Urinary bladder (tissue), 4 donors: ENCODE results near the gene MAP2. TPM values are rescaled to one million over a fixed set of nuclear protein-coding genes. Genes with fewer than 3 reads are reported as not detected.

Experiments
- DNase-seq: peaks from one replicate; pipeline ENCODE4 v3.0.0-alpha.2; 2015; ENCODE audit errors: extremely low spot score
- H3K27ac ChIP-seq: one replicate; pipeline ENCODE4 v1.5.1; 2013; ENCODE audit warnings: low read depth, mild to moderate bottlenecking, moderate library complexity
- H3K36me3 ChIP-seq: one replicate; pipeline ENCODE4 v1.6.1; 2013; ENCODE audit warnings: mild to moderate bottlenecking, moderate library complexity; ENCODE audit not compliant: insufficient read depth
- H3K4me1 ChIP-seq: one replicate; pipeline ENCODE4 v1.6.1; 2013; ENCODE audit warnings: mild to moderate bottlenecking, moderate library complexity; ENCODE audit not compliant: insufficient read depth
- H3K4me3 ChIP-seq: one replicate; pipeline ENCODE4 v1.5.1; 2013; ENCODE audit warnings: low read depth, low read length
- WGBS: extraction: QIAGEN DNeasy Blood & Tissue Kit; methylation state at CpG from one replicate; pipeline ENCODE4 v1.1.7; 2013; 5-methylcytosine and 5-hydroxymethylcytosine counted together
- polyA plus RNA-seq: library from polyadenylated mRNA; stranded (reverse); fragments of 200-250 nt; gene quantifications from one replicate; pipeline ENCODE4 v1.2.3, GENCODE V29; 2013
- total RNA-seq: library from RNA; depleted of rRNA; stranded (reverse); fragments of >200 nt; gene quantifications from one replicate; pipeline ENCODE4 v1.2.3, GENCODE V29; 2014
- donor health status: healthy with polysubstance abuse.
- donor health status: healthy.

MAP2 gene
- total and polyA plus RNA-seq, 2 donors: 2.7 to 13.5 TPM

- DNase-seq: no peak
- H3K4me1 ChIP-seq: no peaks in the 10 kb centered on the region
- WGBS: 93% methylated on average over 8 of the region's 8 CpGs
- H3K36me3 ChIP-seq: no peaks in the 10 kb centered on the region
- no peak overlapping the region for H3K27ac ChIP-seq
- no peak overlapping the region for H3K4me3 ChIP-seq
Observed at GRCh38 chr2:209694748-209695147, 270.9 kb downstream of the MAP2 start.

GRCh38 chr2:209696836-209697711, 273.2 kb downstream of the MAP2 start:
- 63% methylated on average over 8 of the region's 8 CpGs for WGBS
- no peak for DNase-seq
- Histone ChIP-seq H3K4me1 (no peaks in the 10 kb centered on the region), H3K27ac (no peak overlapping the region), H3K36me3 (no peaks in the 10 kb centered on the region), H3K4me3 (no peak overlapping the region)

- no peak for DNase-seq
- no peaks in the 10 kb centered on the region for H3K4me1 ChIP-seq
- H3K27ac ChIP-seq: no peak overlapping the region
- 47% methylated on average over 2 of the region's 2 CpGs for WGBS
- no peaks in the 10 kb centered on the region for H3K36me3 ChIP-seq
- H3K4me3 ChIP-seq: no peak overlapping the region
Observed at GRCh38 chr2:209702775-209703174, 278.9 kb downstream of the MAP2 start.

DNA sequence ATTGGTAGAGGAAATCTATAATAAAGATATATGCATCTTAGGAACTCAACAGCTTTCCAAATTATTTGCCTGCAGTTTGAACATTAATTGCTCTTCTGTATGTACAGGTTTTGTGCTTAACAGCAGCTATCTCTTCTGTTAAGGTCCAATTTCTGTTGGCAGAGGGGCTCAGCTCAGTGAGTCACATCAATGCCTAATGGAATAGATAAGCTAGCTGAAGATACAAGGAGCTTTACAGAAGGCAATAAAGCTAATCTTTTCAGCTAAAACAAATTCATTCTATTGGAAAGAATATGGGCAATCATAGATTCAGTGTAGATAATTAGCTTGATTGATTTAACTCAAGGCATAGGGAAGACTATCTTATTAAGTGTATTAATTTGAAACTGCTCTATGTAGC, 289.4 kb downstream of the MAP2 start:
- Histone ChIP-seq H3K27ac (no peak overlapping the region), H3K36me3 (no peaks in the 10 kb centered on the region), H3K4me3 (no peak overlapping the region), H3K4me1 (no peaks in the 10 kb centered on the region)
- DNase-seq: no peak

- DNase-seq: no peak
Observed at GRCh38 chr2:209719034-209719433, 295.2 kb downstream of the MAP2 start.

GRCh38 chr2:209721497-209721896, 297.6 kb downstream of the MAP2 start:
- H3K4me1 ChIP-seq: no peaks in the 10 kb centered on the region
- no peak overlapping the region for H3K27ac ChIP-seq
- no peaks in the 10 kb centered on the region for H3K36me3 ChIP-seq
- no peak for DNase-seq
- no peak overlapping the region for H3K4me3 ChIP-seq

More at GRCh38 chr2:209719034-209719433, 295.2 kb downstream of the MAP2 start:
- H3K4me1 ChIP-seq: no peaks in the 10 kb centered on the region
- no peak overlapping the region for H3K27ac ChIP-seq
- no peak overlapping the region for H3K4me3 ChIP-seq
- no peaks in the 10 kb centered on the region for H3K36me3 ChIP-seq
- WGBS: 72% methylated on average over 5 of the region's 5 CpGs

DNA sequence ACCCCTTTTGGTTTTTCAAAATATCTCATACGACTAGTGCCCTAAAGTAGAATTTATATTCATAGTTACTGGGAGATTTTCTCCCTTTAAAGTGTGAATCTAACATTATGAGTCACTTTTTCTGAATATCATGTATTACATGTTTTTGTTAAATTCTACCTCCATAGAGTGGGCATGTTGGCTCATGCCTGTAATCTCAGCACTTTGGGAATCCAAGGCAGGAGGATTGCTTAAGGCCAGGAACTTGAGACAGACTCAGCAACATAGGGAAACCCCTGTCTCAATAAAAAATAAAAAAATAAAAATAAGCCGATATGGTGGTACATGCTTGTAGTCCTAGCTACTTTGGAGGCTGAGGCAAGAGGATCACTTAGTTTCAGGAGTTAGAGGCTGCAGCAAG, 302.5 kb downstream of the MAP2 start:
- H3K36me3 ChIP-seq: no peaks in the 10 kb centered on the region
- H3K4me3 ChIP-seq: no peak overlapping the region
- H3K27ac ChIP-seq: no peak overlapping the region
- WGBS: 90% methylated on average over 2 of the region's 2 CpGs
- DNase-seq: no peak
- no peaks in the 10 kb centered on the region for H3K4me1 ChIP-seq

DNA sequence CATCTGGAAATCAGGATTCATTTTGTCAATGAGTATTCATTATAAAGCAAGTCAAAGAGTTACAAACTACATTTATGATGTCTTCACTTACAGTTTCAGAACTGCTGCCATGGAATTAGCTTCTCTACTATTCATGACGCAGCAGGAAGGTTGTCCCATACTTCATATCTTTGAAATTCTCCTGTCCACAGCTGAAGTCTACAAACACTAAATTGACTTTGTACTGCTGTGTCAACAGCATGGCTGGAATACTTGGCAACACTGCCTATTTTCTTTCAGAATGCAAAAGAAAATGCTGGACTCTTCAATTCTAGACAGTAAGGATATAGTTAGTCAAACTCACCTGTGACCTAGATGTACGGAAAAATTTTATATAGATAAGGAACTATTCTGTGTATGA, 303.2 kb downstream of the MAP2 start:
- Histone ChIP-seq H3K27ac (no peak overlapping the region), H3K36me3 (no peaks in the 10 kb centered on the region), H3K4me1 (no peaks in the 10 kb centered on the region), H3K4me3 (no peak overlapping the region)
- no peak for DNase-seq
- WGBS: 77% methylated on average over 2 of the region's 2 CpGs

GRCh38 chr2:209734805-209735204, 311.0 kb downstream of the MAP2 start:
- no peaks in the 10 kb centered on the region for H3K4me1 ChIP-seq
- WGBS: 74% methylated on average over 3 of the region's 3 CpGs
- no peak overlapping the region for H3K27ac ChIP-seq
- no peaks in the 10 kb centered on the region for H3K36me3 ChIP-seq
- DNase-seq: no peak
- H3K4me3 ChIP-seq: no peak overlapping the region

DNA sequence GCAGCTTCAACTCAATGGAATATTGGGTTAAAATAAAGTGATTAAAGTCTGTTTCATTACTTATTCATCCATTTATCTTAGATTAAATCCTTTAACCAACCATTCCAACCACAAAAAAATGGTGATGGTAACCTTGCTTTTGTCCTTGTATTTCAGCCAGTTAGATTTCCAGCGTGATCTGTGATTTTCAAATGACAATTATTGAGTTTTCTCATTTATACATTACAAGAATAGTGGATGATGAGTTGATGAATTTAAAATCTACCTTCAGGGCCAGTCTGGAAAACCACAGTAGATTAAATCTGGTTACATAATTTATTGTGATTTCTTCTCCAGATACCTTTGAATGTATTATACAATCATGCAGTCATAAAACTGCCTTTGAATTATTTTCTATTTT, 318.1 kb downstream of the MAP2 start:
- no peak overlapping the region for H3K27ac ChIP-seq
- WGBS: 63% methylated on average over 1 of the region's 1 CpG
- H3K4me1 ChIP-seq: no peaks in the 10 kb centered on the region

DNA sequence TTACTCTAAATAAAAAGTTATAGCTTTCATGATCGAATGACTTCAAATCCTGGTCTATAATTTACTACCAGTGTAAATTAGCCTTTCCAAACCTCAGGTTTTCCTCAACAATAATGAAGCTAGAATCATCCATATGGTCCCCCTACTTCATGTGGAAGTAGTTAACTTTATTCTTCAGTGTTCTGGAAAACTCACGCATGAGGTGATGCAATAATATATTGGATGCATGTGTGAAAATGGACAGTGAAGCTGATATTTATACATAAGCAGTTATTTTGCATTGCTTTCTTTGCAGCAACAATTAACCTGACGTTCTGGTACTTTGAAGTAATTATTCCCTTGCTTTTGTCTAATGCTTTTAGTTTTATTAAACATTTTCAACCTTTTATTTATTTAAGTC, 329.2 kb downstream of the MAP2 start:
- H3K27ac ChIP-seq: no peak overlapping the region
- 23% methylated on average over 3 of the region's 3 CpGs for WGBS
- no peaks in the 10 kb centered on the region for H3K36me3 ChIP-seq
- no peaks in the 10 kb centered on the region for H3K4me1 ChIP-seq
- DNase-seq: no peak
- no peak overlapping the region for H3K4me3 ChIP-seq

More for the DNA sequence above, 318.1 kb downstream of the MAP2 start:
- Histone ChIP-seq H3K36me3 (no peaks in the 10 kb centered on the region), H3K4me3 (no peak overlapping the region)
- DNase-seq: no peak

DNA sequence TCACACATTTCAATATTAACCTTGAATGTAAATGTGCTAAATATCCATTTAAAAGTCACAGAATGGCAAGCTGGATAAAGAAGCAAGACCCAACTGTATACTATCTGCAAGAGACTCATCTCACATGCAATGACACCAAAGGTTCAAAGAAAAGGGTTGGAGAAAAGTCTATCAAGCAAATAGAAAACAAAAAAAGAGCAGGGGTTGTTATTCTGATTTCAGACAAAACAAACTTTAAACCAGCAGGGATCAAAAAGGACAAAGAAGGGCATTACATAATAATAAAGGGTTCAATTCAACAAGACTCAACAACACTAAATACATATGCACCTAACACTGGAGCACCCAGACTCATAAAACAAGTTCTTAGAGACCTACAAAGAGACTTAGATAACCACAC, 333.3 kb downstream of the MAP2 start:
- DNase-seq: no peak
- no peak overlapping the region for H3K27ac ChIP-seq
- no peaks in the 10 kb centered on the region for H3K4me1 ChIP-seq
- no peak overlapping the region for H3K4me3 ChIP-seq
- H3K36me3 ChIP-seq: no peaks in the 10 kb centered on the region

DNA sequence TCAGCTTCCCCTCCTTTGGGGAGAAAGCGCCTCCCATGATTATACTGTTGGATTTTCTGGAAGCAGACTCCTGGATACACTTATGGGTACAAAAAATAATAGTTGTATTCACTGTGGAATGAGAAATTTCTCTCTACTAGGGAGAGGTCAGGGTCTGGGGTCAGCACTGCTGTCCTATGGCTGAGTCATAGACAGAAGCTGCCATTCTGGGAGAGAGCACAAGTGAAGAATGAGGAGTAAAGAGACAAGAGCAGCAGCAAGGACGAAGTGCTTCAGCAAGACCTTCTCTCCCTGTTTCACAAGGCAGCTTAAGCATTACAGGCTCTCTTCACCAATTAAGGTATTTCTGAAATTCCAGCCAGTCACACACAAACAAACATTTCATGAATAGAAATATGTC, 337.7 kb downstream of the MAP2 start:
- DNase-seq: no peak
- Histone ChIP-seq H3K36me3 (no peaks in the 10 kb centered on the region), H3K27ac (no peak overlapping the region), H3K4me1 (no peaks in the 10 kb centered on the region), H3K4me3 (no peak overlapping the region)
- WGBS: 49% methylated on average over 2 of the region's 2 CpGs

- Histone ChIP-seq H3K4me3 (no peak overlapping the region), H3K4me1 (no peaks in the 10 kb centered on the region)
Observed at GRCh38 chr2:209762563-209762962, 338.7 kb downstream of the MAP2 start.

GRCh38 chr2:209763106-209763505, 339.3 kb downstream of the MAP2 start:
- H3K4me1 ChIP-seq: no peaks in the 10 kb centered on the region
- no peaks in the 10 kb centered on the region for H3K36me3 ChIP-seq
- no peak overlapping the region for H3K4me3 ChIP-seq
- no peak for DNase-seq
- H3K27ac ChIP-seq: no peak overlapping the region
- WGBS: 47% methylated on average over 3 of the region's 3 CpGs

More at GRCh38 chr2:209762563-209762962, 338.7 kb downstream of the MAP2 start:
- DNase-seq: no peak
- Histone ChIP-seq H3K27ac (no peak overlapping the region), H3K36me3 (no peaks in the 10 kb centered on the region)
